Right forelimb (tissue), 1 donor: ENCODE data around the gene DSCAML1.

ENCODE experiments used
- DNase-seq: peaks from one replicate; pipeline ENCODE4 v3.0.0-alpha.2; 2018

The DSCAML1 gene

GRCh38 chr11:117480221-117480620 lies 316.8 kb downstream of the DSCAML1 start:
- DNase-seq, result no peak

GRCh38 chr11:117479372-117479771 lies 317.6 kb downstream of the DSCAML1 start:
- no peak for DNase-seq

- no peak for DNase-seq
These were observed 318.1 kb downstream of the DSCAML1 start for GRCh38 chr11:117478926-117479325.

GRCh38 chr11:117478126-117478860 lies 318.7 kb downstream of the DSCAML1 start:
- DNase-seq, result no peak

- no peak for DNase-seq
These were observed 319.3 kb downstream of the DSCAML1 start for GRCh38 chr11:117477721-117478120.

GRCh38 chr11:117476531-117477142 lies 320.4 kb downstream of the DSCAML1 start:
- DNase-seq, result no peak

GRCh38 chr11:117475716-117476530 lies 321.1 kb downstream of the DSCAML1 start:
- no peak for DNase-seq

- no peak for DNase-seq
These were observed 323.4 kb downstream of the DSCAML1 start for GRCh38 chr11:117473481-117474091.

- no peak for DNase-seq
These were observed 325.2 kb downstream of the DSCAML1 start for GRCh38 chr11:117471776-117472175.

- no peak for DNase-seq
These were observed 326.4 kb downstream of the DSCAML1 start for GRCh38 chr11:117470576-117470975.

- no peak for DNase-seq
These were observed 328.1 kb downstream of the DSCAML1 start for GRCh38 chr11:117468888-117469287.

- DNase-seq, result no peak
These were observed 329.2 kb downstream of the DSCAML1 start for GRCh38 chr11:117467770-117468169.

GRCh38 chr11:117466966-117467365 lies 330.1 kb downstream of the DSCAML1 start:
- DNase-seq, result no peak

- DNase-seq, result no peak
These were observed 331.6 kb downstream of the DSCAML1 start for GRCh38 chr11:117465236-117465997.

GRCh38 chr11:117464778-117465177 lies 332.2 kb downstream of the DSCAML1 start:
- DNase-seq, result no peak

GRCh38 chr11:117462864-117463247 lies 334.2 kb downstream of the DSCAML1 start:
- DNase-seq, result no peak

- peak; percentile 6 for DNase-seq
These were observed 334.7 kb downstream of the DSCAML1 start for GRCh38 chr11:117462183-117462863.

GRCh38 chr11:117461396-117462182 lies 335.4 kb downstream of the DSCAML1 start:
- DNase-seq, result peak; percentile 10

- no peak for DNase-seq
These were observed 337.1 kb downstream of the DSCAML1 start for GRCh38 chr11:117459979-117460300.

- DNase-seq, result no peak
These were observed 337.7 kb downstream of the DSCAML1 start for GRCh38 chr11:117459123-117459978.
